Measurements from ENCODE around the gene RPRD1A.
"Not testable (repeated sequence)": the region's sequence is repeated elsewhere in the genome, so short reads cannot be mapped to it uniquely, and the experiment has no call there.

Gene RPRD1A

GRCh38 chr18:35969676-35970075, 97.7 kb downstream of the RPRD1A start:
- H3K9ac ChIP-seq (ENCODE audit: low read length): no peak overlapping the region
- peaks cover 5% of the 10 kb centered on the region; the same call in 1 of the 2 replicates for H3K9me3 ChIP-seq (ENCODE audit: control insufficient read depth, insufficient read depth, low read depth, low read length)
- H3K4me3 ChIP-seq (ENCODE audit: low read depth, low read length): no peak overlapping the region
- H3K27ac ChIP-seq (ENCODE audit: low read depth, low read length): no peak overlapping the region
- peaks cover 8% of the 10 kb centered on the region for H3K4me1 ChIP-seq (ENCODE audit: control insufficient read depth, insufficient read depth, low read length)
- peaks cover 11% of the 10 kb centered on the region for H3K36me3 ChIP-seq (ENCODE audit: control insufficient read depth, insufficient read depth, low read length)
- no peaks in the 10 kb centered on the region for H3K27me3 ChIP-seq (ENCODE audit: control insufficient read depth, insufficient read depth, low read length)

- Histone ChIP-seq H3K4me3 (ENCODE audit: low read depth, low read length) (no peak overlapping the region), H3K4me1 (ENCODE audit: control insufficient read depth, insufficient read depth, low read length) (peaks cover 2% of the 10 kb centered on the region; the same call in 1 of the 2 replicates), H3K36me3 (ENCODE audit: control insufficient read depth, insufficient read depth, low read length) (no peaks in the 10 kb centered on the region), H3K9me3 (ENCODE audit: control insufficient read depth, insufficient read depth, low read depth, low read length) (peaks cover 5% of the 10 kb centered on the region; the same call in 1 of the 2 replicates), H3K27ac (ENCODE audit: low read depth, low read length) (no peak overlapping the region), H3K9ac (ENCODE audit: low read length) (no peak overlapping the region), H3K27me3 (ENCODE audit: control insufficient read depth, insufficient read depth, low read length) (no peaks in the 10 kb centered on the region)
Observed at GRCh38 chr18:35968278-35968880, 99.0 kb downstream of the RPRD1A start.

GRCh38 chr18:35967866-35968265, 99.5 kb downstream of the RPRD1A start:
- not testable (repeated sequence) for H3K4me1 ChIP-seq (ENCODE audit: control insufficient read depth, insufficient read depth, low read length); H3K4me3 ChIP-seq (ENCODE audit: low read depth, low read length); H3K27ac ChIP-seq (ENCODE audit: low read depth, low read length); H3K27me3 ChIP-seq (ENCODE audit: control insufficient read depth, insufficient read depth, low read length); H3K9me3 ChIP-seq (ENCODE audit: control insufficient read depth, insufficient read depth, low read depth, low read length); H3K36me3 ChIP-seq (ENCODE audit: control insufficient read depth, insufficient read depth, low read length); H3K9ac ChIP-seq (ENCODE audit: low read length)

- H3K27me3 ChIP-seq (ENCODE audit: control insufficient read depth, insufficient read depth, low read length): no peaks in the 10 kb centered on the region
- no peak overlapping the region for H3K27ac ChIP-seq (ENCODE audit: low read depth, low read length)
- peaks cover 25% of the 10 kb centered on the region for H3K9me3 ChIP-seq (ENCODE audit: control insufficient read depth, insufficient read depth, low read depth, low read length)
- H3K4me3 ChIP-seq (ENCODE audit: low read depth, low read length): no peak overlapping the region
- no peaks in the 10 kb centered on the region for H3K36me3 ChIP-seq (ENCODE audit: control insufficient read depth, insufficient read depth, low read length)
- H3K9ac ChIP-seq (ENCODE audit: low read length): no peak overlapping the region
- no peaks in the 10 kb centered on the region for H3K4me1 ChIP-seq (ENCODE audit: control insufficient read depth, insufficient read depth, low read length)
Observed at GRCh38 chr18:35964319-35964718, 103.0 kb downstream of the RPRD1A start.

- H3K4me1 ChIP-seq (ENCODE audit: control insufficient read depth, insufficient read depth, low read length): no peaks in the 10 kb centered on the region
- no peaks in the 10 kb centered on the region for H3K27me3 ChIP-seq (ENCODE audit: control insufficient read depth, insufficient read depth, low read length)
- H3K9me3 ChIP-seq (ENCODE audit: control insufficient read depth, insufficient read depth, low read depth, low read length): peaks cover 22% of the 10 kb centered on the region
- no peaks in the 10 kb centered on the region for H3K36me3 ChIP-seq (ENCODE audit: control insufficient read depth, insufficient read depth, low read length)
- no peak overlapping the region for H3K9ac ChIP-seq (ENCODE audit: low read length)
- no peak overlapping the region for H3K27ac ChIP-seq (ENCODE audit: low read depth, low read length)
- no peak overlapping the region for H3K4me3 ChIP-seq (ENCODE audit: low read depth, low read length)
Observed at GRCh38 chr18:35962320-35962719, 105.0 kb downstream of the RPRD1A start.

GRCh38 chr18:35956226-35956625, 111.1 kb downstream of the RPRD1A start:
- Histone ChIP-seq H3K27ac (ENCODE audit: low read depth, low read length) (no peak overlapping the region), H3K9me3 (ENCODE audit: control insufficient read depth, insufficient read depth, low read depth, low read length) (peaks cover 21% of the 10 kb centered on the region), H3K36me3 (ENCODE audit: control insufficient read depth, insufficient read depth, low read length) (no peaks in the 10 kb centered on the region), H3K9ac (ENCODE audit: low read length) (no peak overlapping the region), H3K27me3 (ENCODE audit: control insufficient read depth, insufficient read depth, low read length) (no peaks in the 10 kb centered on the region), H3K4me1 (ENCODE audit: control insufficient read depth, insufficient read depth, low read length) (no peaks in the 10 kb centered on the region), H3K4me3 (ENCODE audit: low read depth, low read length) (no peak overlapping the region)

GRCh38 chr18:35953688-35954087, 113.7 kb downstream of the RPRD1A start:
- Histone ChIP-seq H3K4me1 (ENCODE audit: control insufficient read depth, insufficient read depth, low read length) (peaks cover 2% of the 10 kb centered on the region), H3K9ac (ENCODE audit: low read length) (no peak overlapping the region), H3K36me3 (ENCODE audit: control insufficient read depth, insufficient read depth, low read length) (no peaks in the 10 kb centered on the region), H3K4me3 (ENCODE audit: low read depth, low read length) (no peak overlapping the region), H3K27me3 (ENCODE audit: control insufficient read depth, insufficient read depth, low read length) (no peaks in the 10 kb centered on the region), H3K27ac (ENCODE audit: low read depth, low read length) (no peak overlapping the region), H3K9me3 (ENCODE audit: control insufficient read depth, insufficient read depth, low read depth, low read length) (peaks cover 8% of the 10 kb centered on the region; the same call in 1 of the 2 replicates)

- Histone ChIP-seq H3K27ac (ENCODE audit: low read depth, low read length) (no peak overlapping the region), H3K36me3 (ENCODE audit: control insufficient read depth, insufficient read depth, low read length) (peaks cover 6% of the 10 kb centered on the region; the same call in 1 of the 2 replicates), H3K9ac (ENCODE audit: low read length) (no peak overlapping the region), H3K4me1 (ENCODE audit: control insufficient read depth, insufficient read depth, low read length) (peaks cover 22% of the 10 kb centered on the region), H3K4me3 (ENCODE audit: low read depth, low read length) (peak overlapping the region; percentile 82), H3K9me3 (ENCODE audit: control insufficient read depth, insufficient read depth, low read depth, low read length) (peaks cover 6% of the 10 kb centered on the region; the same call in 1 of the 2 replicates), H3K27me3 (ENCODE audit: control insufficient read depth, insufficient read depth, low read length) (no peaks in the 10 kb centered on the region)
Observed at GRCh38 chr18:35950628-35950982, 116.8 kb downstream of the RPRD1A start.

GRCh38 chr18:35949903-35950627, 117.3 kb downstream of the RPRD1A start:
- Histone ChIP-seq H3K36me3 (ENCODE audit: control insufficient read depth, insufficient read depth, low read length) (peaks cover 11% of the 10 kb centered on the region), H3K27ac (ENCODE audit: low read depth, low read length) (peak overlapping the region; percentile 83), H3K9me3 (ENCODE audit: control insufficient read depth, insufficient read depth, low read depth, low read length) (peaks cover 6% of the 10 kb centered on the region; the same call in 1 of the 2 replicates), H3K9ac (ENCODE audit: low read length) (peak overlapping the region; percentile 90), H3K4me3 (ENCODE audit: low read depth, low read length) (peak overlapping the region; percentile 82), H3K4me1 (ENCODE audit: control insufficient read depth, insufficient read depth, low read length) (peaks cover 22% of the 10 kb centered on the region), H3K27me3 (ENCODE audit: control insufficient read depth, insufficient read depth, low read length) (no peaks in the 10 kb centered on the region)

GRCh38 chr18:35949090-35949489, 118.3 kb downstream of the RPRD1A start:
- Histone ChIP-seq H3K9me3 (ENCODE audit: control insufficient read depth, insufficient read depth, low read depth, low read length) (peaks cover 6% of the 10 kb centered on the region; the same call in 1 of the 2 replicates), H3K9ac (ENCODE audit: low read length) (peak overlapping the region; percentile 90), H3K4me3 (ENCODE audit: low read depth, low read length) (peak overlapping the region; percentile 82), H3K36me3 (ENCODE audit: control insufficient read depth, insufficient read depth, low read length) (peaks cover 21% of the 10 kb centered on the region), H3K27ac (ENCODE audit: low read depth, low read length) (no peak overlapping the region), H3K27me3 (ENCODE audit: control insufficient read depth, insufficient read depth, low read length) (no peaks in the 10 kb centered on the region), H3K4me1 (ENCODE audit: control insufficient read depth, insufficient read depth, low read length) (peaks cover 22% of the 10 kb centered on the region)

GRCh38 chr18:35948080-35948479, 119.3 kb downstream of the RPRD1A start:
- Histone ChIP-seq H3K36me3 (ENCODE audit: control insufficient read depth, insufficient read depth, low read length) (peaks cover 25% of the 10 kb centered on the region), H3K27ac (ENCODE audit: low read depth, low read length) (no peak overlapping the region), H3K9me3 (ENCODE audit: control insufficient read depth, insufficient read depth, low read depth, low read length) (peaks cover 3% of the 10 kb centered on the region; the same call in 1 of the 2 replicates), H3K4me3 (ENCODE audit: low read depth, low read length) (peak overlapping the region; percentile 82; the same call in 1 of the 2 replicates), H3K9ac (ENCODE audit: low read length) (peak overlapping the region; percentile 43), H3K4me1 (ENCODE audit: control insufficient read depth, insufficient read depth, low read length) (peaks cover 22% of the 10 kb centered on the region), H3K27me3 (ENCODE audit: control insufficient read depth, insufficient read depth, low read length) (no peaks in the 10 kb centered on the region)

Data from HUES6 (cell line).